ENCODE measurements around the gene BMP10.

Gene BMP10

GRCh38 chr2:68877079-68877772 is 6.0 kb upstream of the BMP10 start:
- Histone ChIP-seq H3K9me3 (ENCODE audit: control insufficient read depth in 1 of 2, low read length in 2 of 2) (no peaks in the 10 kb centered on the region), H3K27me3 (ENCODE audit: control insufficient read depth in 1 of 2, insufficient read depth in 2 of 2, low read length in 2 of 2) (no peaks in the 10 kb centered on the region), H3K4me3 (ENCODE audit: low read depth in 1 of 2, low read length in 2 of 2) (no peak overlapping the region), H3K36me3 (ENCODE audit: control insufficient read depth in 1 of 2, insufficient read depth in 2 of 2, low read length in 2 of 2) (no peaks in the 10 kb centered on the region), H3K9ac (ENCODE audit: low read depth in 1 of 2, low read length in 2 of 2) (no peak overlapping the region), H3K27ac (ENCODE audit: low read depth, low read length) (no peak overlapping the region), H3K4me1 (ENCODE audit: control insufficient read depth in 1 of 2, insufficient read depth in 2 of 2, low read length in 2 of 2) (no peaks in the 10 kb centered on the region)

DNA sequence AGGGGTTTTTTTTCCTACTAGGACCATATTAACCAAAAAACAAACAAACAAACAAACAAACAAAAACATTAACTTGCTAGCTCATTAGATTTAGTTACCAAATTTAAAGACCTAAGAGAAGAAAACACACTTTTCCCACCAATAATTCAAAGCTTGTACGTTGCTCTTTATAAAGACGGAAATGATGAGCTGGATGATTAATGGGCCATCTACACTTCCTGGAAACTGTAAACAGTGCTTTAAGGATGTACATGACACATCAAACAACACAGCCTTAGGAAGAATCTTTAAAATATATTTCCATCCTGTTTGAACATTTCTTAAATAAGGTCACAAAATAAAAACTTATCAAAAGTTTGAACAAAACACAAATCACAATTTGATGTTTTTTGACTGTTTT is 982 bp downstream of the BMP10 start:
- H3K9me3 ChIP-seq (ENCODE audit: control insufficient read depth in 1 of 2, low read length in 2 of 2) = no peaks in the 10 kb centered on the region

DNA sequence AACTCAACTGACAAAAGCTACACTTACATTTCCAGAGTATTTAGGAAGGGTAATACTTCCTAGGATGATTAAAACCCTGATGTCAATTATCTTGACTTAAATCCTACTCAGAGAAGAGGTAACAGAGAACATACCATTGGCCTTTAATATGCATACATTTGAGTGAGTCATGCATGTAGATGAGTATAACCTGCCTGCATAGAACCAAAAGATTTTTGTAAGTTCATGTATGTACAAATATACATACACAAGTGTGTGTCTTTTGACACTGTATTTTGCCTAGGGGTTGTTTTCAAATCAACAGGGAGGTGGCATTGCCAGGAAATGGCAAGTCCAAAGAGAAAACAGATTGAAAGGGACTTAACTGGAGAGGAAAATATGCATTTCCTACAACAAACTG is 6.1 kb downstream of the BMP10 start:
- H3K27me3 ChIP-seq (ENCODE audit: control insufficient read depth in 1 of 2, insufficient read depth in 2 of 2, low read length in 2 of 2) = no peaks in the 10 kb centered on the region

More for the DNA sequence above, 982 bp downstream of the BMP10 start:
- Histone ChIP-seq H3K27me3 (ENCODE audit: control insufficient read depth in 1 of 2, insufficient read depth in 2 of 2, low read length in 2 of 2) (no peaks in the 10 kb centered on the region), H3K4me3 (ENCODE audit: low read depth in 1 of 2, low read length in 2 of 2) (no peak overlapping the region), H3K36me3 (ENCODE audit: control insufficient read depth in 1 of 2, insufficient read depth in 2 of 2, low read length in 2 of 2) (no peaks in the 10 kb centered on the region), H3K27ac (ENCODE audit: low read depth, low read length) (no peak overlapping the region), H3K4me1 (ENCODE audit: control insufficient read depth in 1 of 2, insufficient read depth in 2 of 2, low read length in 2 of 2) (no peaks in the 10 kb centered on the region), H3K9ac (ENCODE audit: low read depth in 1 of 2, low read length in 2 of 2) (no peak overlapping the region)

DNA sequence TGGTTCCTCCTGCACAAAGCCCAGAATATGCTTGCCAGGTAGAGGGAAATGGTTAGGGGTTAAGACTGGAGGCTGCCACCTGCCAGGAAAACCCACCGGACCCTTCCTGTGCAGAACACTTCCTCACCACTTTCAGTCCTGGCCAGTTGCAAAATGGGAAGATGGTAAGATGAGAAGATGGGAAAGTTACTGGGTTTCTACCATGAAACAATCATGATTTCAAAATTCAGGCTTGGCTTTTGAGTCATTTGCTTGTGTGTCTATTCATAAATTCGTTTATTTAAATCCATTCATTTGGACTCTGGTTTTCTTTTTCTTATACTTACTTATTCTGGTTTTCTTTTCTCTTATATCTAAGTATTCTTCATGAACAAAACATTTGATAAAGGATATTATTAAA is 7.2 kb downstream of the BMP10 start:
- no peaks in the 10 kb centered on the region for H3K4me1 ChIP-seq (ENCODE audit: control insufficient read depth in 1 of 2, insufficient read depth in 2 of 2, low read length in 2 of 2)
- no peak overlapping the region for H3K4me3 ChIP-seq (ENCODE audit: low read depth in 1 of 2, low read length in 2 of 2)
- H3K27ac ChIP-seq (ENCODE audit: low read depth, low read length) = no peak overlapping the region
- no peaks in the 10 kb centered on the region for H3K9me3 ChIP-seq (ENCODE audit: control insufficient read depth in 1 of 2, low read length in 2 of 2)
- no peak overlapping the region for H3K9ac ChIP-seq (ENCODE audit: low read depth in 1 of 2, low read length in 2 of 2)
- H3K27me3 ChIP-seq (ENCODE audit: control insufficient read depth in 1 of 2, insufficient read depth in 2 of 2, low read length in 2 of 2) = no peaks in the 10 kb centered on the region
- no peaks in the 10 kb centered on the region for H3K36me3 ChIP-seq (ENCODE audit: control insufficient read depth in 1 of 2, insufficient read depth in 2 of 2, low read length in 2 of 2)

More for the DNA sequence above, 6.1 kb downstream of the BMP10 start:
- Histone ChIP-seq H3K9me3 (ENCODE audit: control insufficient read depth in 1 of 2, low read length in 2 of 2) (no peaks in the 10 kb centered on the region), H3K4me3 (ENCODE audit: low read depth in 1 of 2, low read length in 2 of 2) (no peak overlapping the region), H3K4me1 (ENCODE audit: control insufficient read depth in 1 of 2, insufficient read depth in 2 of 2, low read length in 2 of 2) (no peaks in the 10 kb centered on the region), H3K9ac (ENCODE audit: low read depth in 1 of 2, low read length in 2 of 2) (no peak overlapping the region), H3K36me3 (ENCODE audit: control insufficient read depth in 1 of 2, insufficient read depth in 2 of 2, low read length in 2 of 2) (no peaks in the 10 kb centered on the region), H3K27ac (ENCODE audit: low read depth, low read length) (no peak overlapping the region)

DNA sequence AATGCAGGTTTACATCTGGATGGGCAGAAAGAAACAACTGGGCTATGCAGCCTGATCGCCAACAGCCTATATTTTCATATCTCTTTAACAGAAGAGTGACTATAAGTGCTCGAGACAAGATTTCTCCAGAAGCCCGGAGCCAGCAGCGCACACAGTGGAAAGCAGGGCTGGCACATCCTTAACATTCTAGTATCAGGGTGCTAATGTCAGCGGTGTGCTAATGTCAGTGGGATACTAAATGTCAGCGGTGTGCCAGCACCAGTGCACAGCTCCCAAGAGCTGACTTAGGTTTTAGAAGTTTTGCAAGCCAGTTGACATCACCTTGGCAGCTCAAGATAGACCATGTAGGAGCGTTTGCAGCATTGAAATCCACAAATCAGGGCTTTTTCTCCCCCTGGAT is 8.3 kb downstream of the BMP10 start:
- no peaks in the 10 kb centered on the region for H3K36me3 ChIP-seq (ENCODE audit: control insufficient read depth in 1 of 2, insufficient read depth in 2 of 2, low read length in 2 of 2)
- H3K9ac ChIP-seq (ENCODE audit: low read depth in 1 of 2, low read length in 2 of 2) = no peak overlapping the region
- no peak overlapping the region for H3K27ac ChIP-seq (ENCODE audit: low read depth, low read length)
- no peak overlapping the region for H3K4me3 ChIP-seq (ENCODE audit: low read depth in 1 of 2, low read length in 2 of 2)
- no peaks in the 10 kb centered on the region for H3K4me1 ChIP-seq (ENCODE audit: control insufficient read depth in 1 of 2, insufficient read depth in 2 of 2, low read length in 2 of 2)
- H3K9me3 ChIP-seq (ENCODE audit: control insufficient read depth in 1 of 2, low read length in 2 of 2) = no peaks in the 10 kb centered on the region
- no peaks in the 10 kb centered on the region for H3K27me3 ChIP-seq (ENCODE audit: control insufficient read depth in 1 of 2, insufficient read depth in 2 of 2, low read length in 2 of 2)

DNA sequence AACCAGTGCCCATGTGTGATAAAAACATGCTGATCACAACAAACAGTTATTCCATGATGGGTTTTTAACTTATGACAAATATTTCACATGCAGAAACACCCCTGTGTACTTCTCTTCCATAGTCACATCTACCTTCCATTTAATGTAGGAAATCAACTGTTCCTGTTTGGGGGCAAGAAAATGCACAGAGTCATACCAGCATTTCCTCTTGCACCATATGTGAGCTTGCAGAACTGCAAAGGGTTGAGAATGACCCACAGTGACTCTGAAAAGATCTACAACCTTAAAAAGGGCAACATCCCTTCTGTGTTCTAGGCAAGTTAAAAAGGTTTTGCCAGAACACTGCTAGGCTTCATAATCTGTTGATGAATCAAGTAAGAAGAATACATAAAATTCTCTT is 9.9 kb downstream of the BMP10 start:
- Histone ChIP-seq H3K4me1 (ENCODE audit: control insufficient read depth in 1 of 2, insufficient read depth in 2 of 2, low read length in 2 of 2) (no peaks in the 10 kb centered on the region), H3K36me3 (ENCODE audit: control insufficient read depth in 1 of 2, insufficient read depth in 2 of 2, low read length in 2 of 2) (no peaks in the 10 kb centered on the region), H3K27ac (ENCODE audit: low read depth, low read length) (no peak overlapping the region), H3K27me3 (ENCODE audit: control insufficient read depth in 1 of 2, insufficient read depth in 2 of 2, low read length in 2 of 2) (no peaks in the 10 kb centered on the region), H3K9ac (ENCODE audit: low read depth in 1 of 2, low read length in 2 of 2) (no peak overlapping the region), H3K9me3 (ENCODE audit: control insufficient read depth in 1 of 2, low read length in 2 of 2) (no peaks in the 10 kb centered on the region), H3K4me3 (ENCODE audit: low read depth in 1 of 2, low read length in 2 of 2) (no peak overlapping the region)

DNA sequence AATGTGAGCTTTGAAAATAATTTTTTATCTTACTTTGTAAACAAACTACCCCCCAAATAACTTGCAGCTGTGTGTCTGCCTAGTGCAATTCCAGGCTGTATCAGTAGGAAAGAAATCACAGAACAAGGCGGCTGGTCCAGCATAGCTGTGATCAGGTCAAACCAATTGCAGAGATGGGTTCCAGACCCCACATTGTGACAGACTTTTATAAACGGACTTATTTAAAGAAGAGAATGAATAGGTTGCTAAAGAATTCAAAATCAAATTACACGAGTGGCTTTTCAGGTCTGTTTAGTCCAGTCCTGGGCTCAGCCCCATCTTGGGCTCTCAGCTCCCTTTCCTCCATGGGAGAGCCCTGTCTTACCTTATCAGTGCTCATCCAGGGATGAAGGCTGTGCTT is 11.1 kb downstream of the BMP10 start:
- Histone ChIP-seq H3K9ac (ENCODE audit: low read depth in 1 of 2, low read length in 2 of 2) (no peak overlapping the region), H3K27me3 (ENCODE audit: control insufficient read depth in 1 of 2, insufficient read depth in 2 of 2, low read length in 2 of 2) (no peaks in the 10 kb centered on the region), H3K27ac (ENCODE audit: low read depth, low read length) (no peak overlapping the region), H3K36me3 (ENCODE audit: control insufficient read depth in 1 of 2, insufficient read depth in 2 of 2, low read length in 2 of 2) (no peaks in the 10 kb centered on the region), H3K4me1 (ENCODE audit: control insufficient read depth in 1 of 2, insufficient read depth in 2 of 2, low read length in 2 of 2) (no peaks in the 10 kb centered on the region), H3K9me3 (ENCODE audit: control insufficient read depth in 1 of 2, low read length in 2 of 2) (no peaks in the 10 kb centered on the region), H3K4me3 (ENCODE audit: low read depth in 1 of 2, low read length in 2 of 2) (no peak overlapping the region)

DNA sequence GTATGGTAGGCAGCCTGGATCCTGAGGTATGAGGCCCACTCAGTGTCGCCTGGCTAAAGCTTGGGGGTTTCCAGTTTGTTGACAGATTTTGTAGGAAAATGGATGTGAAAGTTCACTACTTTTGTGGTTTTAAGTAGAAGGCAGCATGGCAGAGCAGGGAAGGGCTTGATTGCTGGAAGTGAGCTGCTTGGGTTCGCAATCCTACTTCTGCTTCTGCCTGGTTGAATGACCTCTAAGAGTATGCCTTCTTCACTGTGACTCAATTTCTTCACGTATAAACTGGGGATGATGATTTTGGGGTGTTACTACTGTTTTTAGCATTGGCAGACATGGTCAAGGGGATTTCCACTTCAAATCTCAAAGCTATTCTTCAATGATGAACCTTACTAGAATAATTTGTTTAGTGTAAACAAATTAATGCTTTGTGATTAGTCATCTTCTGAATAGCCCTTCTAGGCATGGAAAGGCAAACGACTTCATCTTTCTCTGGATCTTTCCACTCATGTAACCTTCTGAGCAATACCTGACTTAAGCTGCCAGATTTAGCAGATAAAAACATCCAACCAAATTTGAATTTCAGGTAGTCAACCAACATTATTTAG is 13.2 kb downstream of the BMP10 start:
- no peaks in the 10 kb centered on the region for H3K36me3 ChIP-seq (ENCODE audit: control insufficient read depth in 1 of 2, insufficient read depth in 2 of 2, low read length in 2 of 2)
- H3K27ac ChIP-seq (ENCODE audit: low read depth, low read length) = no peak overlapping the region
- H3K9ac ChIP-seq (ENCODE audit: low read depth in 1 of 2, low read length in 2 of 2) = no peak overlapping the region
- H3K4me1 ChIP-seq (ENCODE audit: control insufficient read depth in 1 of 2, insufficient read depth in 2 of 2, low read length in 2 of 2) = no peaks in the 10 kb centered on the region
- no peak overlapping the region for H3K4me3 ChIP-seq (ENCODE audit: low read depth in 1 of 2, low read length in 2 of 2)
- no peaks in the 10 kb centered on the region for H3K9me3 ChIP-seq (ENCODE audit: control insufficient read depth in 1 of 2, low read length in 2 of 2)
- H3K27me3 ChIP-seq (ENCODE audit: control insufficient read depth in 1 of 2, insufficient read depth in 2 of 2, low read length in 2 of 2) = no peaks in the 10 kb centered on the region

DNA sequence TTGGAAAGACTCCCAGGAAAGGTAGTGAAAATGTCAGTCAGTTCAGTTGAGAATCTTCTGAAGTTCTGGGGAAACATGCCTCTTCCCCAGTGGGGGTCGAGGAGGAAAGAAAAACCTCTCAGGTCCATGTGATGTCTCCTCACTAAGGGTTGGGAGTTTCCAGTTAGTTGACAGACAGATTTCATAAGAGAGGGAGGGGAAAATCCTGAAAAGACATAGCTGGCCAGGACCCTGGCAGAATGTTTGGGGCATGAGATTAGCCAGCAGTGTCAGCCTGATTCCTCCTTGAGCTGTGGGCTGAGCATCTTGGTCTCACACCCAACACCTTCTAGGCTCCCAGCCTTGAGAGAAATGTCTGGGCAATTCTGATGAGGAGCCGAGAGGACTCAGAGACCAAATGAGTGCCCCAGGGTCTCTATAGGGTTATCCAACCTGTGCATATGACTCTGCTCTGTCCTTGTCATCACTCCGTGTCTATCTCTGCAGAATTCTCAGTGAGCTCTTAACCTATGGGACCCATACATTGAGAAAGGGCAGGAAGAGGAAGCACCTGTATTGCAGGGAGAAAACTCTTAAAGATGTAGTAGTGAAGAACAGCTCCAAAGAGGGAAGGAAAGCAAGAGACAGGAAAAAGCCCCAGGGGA is 13.9 kb downstream of the BMP10 start:
- Histone ChIP-seq H3K4me3 (ENCODE audit: low read depth in 1 of 2, low read length in 2 of 2) (no peak overlapping the region), H3K27me3 (ENCODE audit: control insufficient read depth in 1 of 2, insufficient read depth in 2 of 2, low read length in 2 of 2) (no peaks in the 10 kb centered on the region), H3K27ac (ENCODE audit: low read depth, low read length) (no peak overlapping the region), H3K9ac (ENCODE audit: low read depth in 1 of 2, low read length in 2 of 2) (no peak overlapping the region), H3K9me3 (ENCODE audit: control insufficient read depth in 1 of 2, low read length in 2 of 2) (no peaks in the 10 kb centered on the region), H3K36me3 (ENCODE audit: control insufficient read depth in 1 of 2, insufficient read depth in 2 of 2, low read length in 2 of 2) (no peaks in the 10 kb centered on the region), H3K4me1 (ENCODE audit: control insufficient read depth in 1 of 2, insufficient read depth in 2 of 2, low read length in 2 of 2) (no peaks in the 10 kb centered on the region)

GRCh38 chr2:68855550-68855949 is 15.6 kb downstream of the BMP10 start:
- Histone ChIP-seq H3K27ac (ENCODE audit: low read depth, low read length) (no peak overlapping the region), H3K4me3 (ENCODE audit: low read depth in 1 of 2, low read length in 2 of 2) (no peak overlapping the region), H3K36me3 (ENCODE audit: control insufficient read depth in 1 of 2, insufficient read depth in 2 of 2, low read length in 2 of 2) (no peaks in the 10 kb centered on the region), H3K4me1 (ENCODE audit: control insufficient read depth in 1 of 2, insufficient read depth in 2 of 2, low read length in 2 of 2) (no peaks in the 10 kb centered on the region), H3K9me3 (ENCODE audit: control insufficient read depth in 1 of 2, low read length in 2 of 2) (no peaks in the 10 kb centered on the region), H3K27me3 (ENCODE audit: control insufficient read depth in 1 of 2, insufficient read depth in 2 of 2, low read length in 2 of 2) (no peaks in the 10 kb centered on the region), H3K9ac (ENCODE audit: low read depth in 1 of 2, low read length in 2 of 2) (no peak overlapping the region)
